ENCODE measurements around the gene ANKFN1.
"Not testable (repeated sequence)": the region's sequence is repeated elsewhere in the genome, so short reads cannot be mapped to it uniquely, and the experiment has no call there.

ANKFN1 gene

DNA sequence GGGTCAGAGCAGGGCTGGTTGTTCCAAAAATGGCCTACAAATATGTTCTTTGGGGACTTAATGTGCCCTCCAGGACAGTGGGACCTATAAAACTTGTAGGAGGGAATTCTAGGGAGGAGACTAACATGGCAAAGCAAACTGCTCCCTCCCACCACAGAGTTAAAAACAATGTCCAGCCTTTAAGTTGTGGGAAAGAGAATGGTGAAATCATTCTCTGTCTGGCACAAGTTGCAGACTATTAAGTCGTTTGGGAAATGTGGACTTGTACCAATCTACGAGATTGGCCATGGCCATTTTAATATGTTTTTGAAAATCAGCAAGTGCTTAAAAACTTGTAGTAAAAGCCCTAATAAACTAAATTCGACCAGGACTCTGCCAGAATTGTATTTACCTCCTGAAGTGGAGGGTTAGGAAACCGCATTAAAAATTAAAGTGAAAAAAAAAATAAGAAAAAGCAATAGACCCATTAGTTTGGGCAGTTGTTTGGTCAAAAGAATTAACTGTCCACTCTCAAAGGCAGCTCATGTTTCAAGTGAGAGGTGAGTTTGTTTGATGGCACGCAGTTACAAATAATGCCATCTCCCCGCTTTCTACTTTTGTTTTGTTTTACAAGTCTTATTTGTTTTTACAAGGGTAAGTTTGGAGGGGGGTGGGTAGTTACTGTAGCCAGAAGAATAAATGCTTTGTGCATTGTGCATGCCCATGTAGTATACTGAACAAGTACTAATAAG lies 32.4 kb downstream of the ANKFN1 start:
- no peak for DNase-seq

DNA sequence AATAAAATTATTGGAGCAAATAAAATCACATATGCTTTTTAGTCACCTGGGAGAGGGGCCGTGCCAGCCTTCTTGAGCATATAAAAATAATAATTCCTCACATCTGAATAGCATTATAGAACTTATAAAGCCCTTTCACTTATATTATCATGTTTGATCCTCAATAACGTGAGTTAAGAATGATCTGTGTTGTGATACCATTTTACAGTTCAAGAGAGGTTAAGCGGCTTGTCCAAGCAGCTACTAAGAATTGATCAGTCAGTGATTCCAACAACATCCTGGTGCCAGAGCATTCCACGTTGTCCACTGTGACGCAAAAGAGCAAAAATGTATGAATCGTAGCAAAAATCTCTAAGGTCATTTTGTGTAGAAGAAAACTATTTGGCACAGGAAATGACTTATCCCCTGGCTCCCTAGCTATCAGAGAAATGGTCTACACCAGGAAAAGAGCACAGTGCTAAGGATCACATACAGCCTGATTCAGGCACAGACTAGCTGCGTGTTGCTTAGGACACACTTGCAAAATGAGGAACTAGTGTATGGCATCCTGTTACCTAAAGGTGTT lies 33.0 kb downstream of the ANKFN1 start:
- DNase-seq, result no peak

DNA sequence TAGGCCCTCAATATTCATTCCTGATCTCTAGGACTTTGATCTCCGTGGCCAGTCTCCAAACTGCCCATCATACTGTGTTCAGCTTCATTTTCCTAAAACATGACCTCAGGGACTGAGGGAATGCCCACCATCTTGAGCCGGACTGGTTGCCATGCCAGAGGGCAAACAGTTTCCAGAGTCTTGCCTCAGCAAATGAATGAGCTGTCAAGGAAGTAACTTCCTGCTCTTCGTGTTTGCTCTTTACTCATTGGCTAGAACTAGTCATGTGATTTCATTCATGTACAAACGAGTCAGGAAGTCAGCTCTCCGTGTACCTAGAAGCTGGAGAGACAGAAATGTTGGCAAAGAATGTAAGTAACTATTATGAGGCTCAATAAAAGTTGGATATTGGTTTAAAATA lies 50.2 kb downstream of the ANKFN1 start:
- DNase-seq, result no peak

DNA sequence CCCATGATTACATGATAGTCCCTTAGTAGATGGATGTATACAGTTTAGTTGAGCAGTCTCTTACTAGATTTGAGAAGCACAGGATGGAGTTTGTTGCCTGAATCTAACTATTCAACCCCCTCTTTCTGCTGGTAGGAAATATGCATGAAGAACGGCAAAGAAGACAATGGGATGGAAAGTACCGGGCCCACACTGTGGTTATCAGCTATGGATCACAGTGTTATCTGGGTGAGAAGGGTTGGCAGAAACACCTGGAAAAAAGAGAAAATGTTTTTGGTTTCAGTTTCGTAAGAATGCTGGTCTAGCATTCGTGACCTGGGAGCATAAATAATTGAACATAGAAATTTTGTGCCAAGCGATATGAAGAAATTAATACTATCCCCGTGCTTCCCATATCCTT lies 53.1 kb downstream of the ANKFN1 start:
- DNase-seq, result no peak

DNA sequence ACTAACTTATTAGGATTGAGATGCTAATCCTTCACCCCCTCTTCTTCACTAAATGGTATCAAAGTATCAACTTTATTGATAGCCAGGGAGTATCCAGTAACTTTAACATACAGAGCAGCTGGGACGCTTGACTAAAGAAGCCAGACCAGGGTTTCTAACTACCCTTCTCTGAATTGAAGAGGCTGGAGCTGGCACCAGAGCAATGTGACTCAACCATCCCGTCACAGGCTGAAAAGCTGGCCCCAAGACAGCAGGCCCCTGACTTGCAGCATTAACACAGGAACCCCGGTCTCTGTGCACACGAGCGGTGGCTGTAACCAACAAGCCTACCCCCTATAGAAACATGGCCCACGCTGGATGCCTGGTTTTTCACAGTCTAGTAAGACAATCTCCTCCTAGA lies 59.8 kb downstream of the ANKFN1 start:
- DNase-seq, result no peak

DNA sequence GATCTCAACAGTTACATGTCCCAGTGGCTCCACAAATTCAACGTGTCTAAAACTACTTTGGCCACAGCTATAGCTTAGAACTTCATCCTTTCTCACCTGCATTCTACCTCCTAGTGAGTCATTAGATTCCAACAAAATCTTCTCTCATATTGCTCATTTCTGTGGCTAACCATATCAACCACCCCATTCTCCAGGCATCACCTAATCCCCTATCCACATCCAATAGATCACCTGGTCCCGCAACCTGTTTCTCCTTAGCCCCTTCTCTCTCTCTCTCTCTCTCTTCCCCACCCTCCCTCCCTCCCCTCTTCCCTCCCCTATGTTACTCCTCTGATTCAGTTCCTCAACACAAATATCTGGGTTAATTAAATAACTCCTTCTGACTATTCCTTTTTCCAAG lies 64.6 kb downstream of the ANKFN1 start:
- no peak for DNase-seq

DNA sequence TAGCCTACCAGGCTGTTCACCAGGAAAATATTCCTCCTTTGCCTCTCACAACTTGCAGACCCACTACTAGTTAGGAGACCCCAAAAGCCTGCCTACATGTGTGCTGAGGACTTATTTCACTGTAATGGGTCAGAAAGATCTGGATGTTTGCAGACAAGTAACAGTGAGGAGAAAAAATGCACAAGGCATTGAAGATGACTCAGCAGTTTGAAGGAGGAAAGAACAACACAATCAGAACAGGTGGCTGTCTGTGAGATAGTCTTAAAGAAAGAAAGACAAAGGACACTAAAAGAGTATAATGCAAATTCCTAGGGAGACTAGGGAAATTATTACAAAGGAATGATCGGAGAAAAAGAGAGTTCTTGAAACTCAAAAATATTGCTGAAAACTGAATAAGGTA lies 69.0 kb downstream of the ANKFN1 start:
- no peak for DNase-seq

DNA sequence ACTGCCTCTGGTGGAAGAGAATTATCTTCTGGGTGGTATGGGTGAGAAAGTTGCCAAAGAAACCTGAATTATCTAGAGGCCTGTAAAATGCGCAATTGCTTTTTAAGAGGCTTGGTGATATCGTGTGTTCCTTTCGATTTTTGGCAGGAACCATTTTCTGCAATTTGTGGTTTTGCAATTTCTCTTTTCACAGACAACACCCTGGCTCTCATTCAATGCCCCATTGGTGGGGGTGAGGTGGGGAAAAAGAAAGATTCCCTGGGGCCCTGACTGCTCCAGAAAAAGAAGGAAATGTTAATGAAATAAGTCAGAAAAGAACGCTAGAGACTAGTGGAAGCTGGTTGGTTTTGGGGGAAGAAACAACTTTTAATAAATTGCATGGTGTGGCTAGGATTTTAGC lies 77.4 kb downstream of the ANKFN1 start:
- DNase-seq, result no peak

DNA sequence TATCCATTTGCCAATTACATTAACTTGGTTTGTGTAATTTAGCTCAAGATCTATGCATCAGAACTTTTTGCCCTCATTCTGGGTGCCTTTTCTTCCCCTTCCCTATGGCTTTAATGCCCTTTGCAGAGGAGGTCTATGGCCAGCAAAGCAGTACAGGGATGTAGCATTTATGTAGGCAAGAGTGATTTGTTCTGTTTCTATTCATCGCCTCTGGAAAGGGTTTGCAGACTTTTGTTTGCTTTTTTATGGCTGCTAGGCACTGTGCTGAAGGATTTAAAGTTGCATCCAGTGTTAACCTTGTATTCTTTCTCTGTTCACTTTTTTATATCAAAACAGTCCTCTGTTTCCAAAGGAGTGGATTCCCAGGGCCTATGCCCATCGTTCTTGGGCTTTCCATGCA lies 78.0 kb downstream of the ANKFN1 start:
- DNase-seq, result no peak

DNA sequence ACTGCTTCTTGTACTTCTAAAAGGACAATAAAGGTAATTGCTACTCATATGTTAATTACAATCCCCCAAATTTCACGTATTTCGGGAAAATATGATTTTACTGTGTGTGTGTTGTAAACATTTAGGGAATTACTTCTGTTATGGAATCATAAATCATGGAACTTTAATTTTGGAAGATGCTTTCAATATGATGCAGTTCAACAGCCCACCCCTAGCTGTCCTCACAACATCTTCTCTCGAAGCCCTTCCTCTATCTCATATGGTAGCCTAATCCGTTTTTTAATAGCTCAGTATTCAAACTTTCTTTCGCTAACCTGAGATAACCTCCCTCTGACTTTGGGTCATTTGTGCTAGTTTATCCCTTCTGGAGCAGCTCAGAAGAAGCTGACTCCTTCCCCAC lies 78.4 kb downstream of the ANKFN1 start:
- no peak for DNase-seq

DNA sequence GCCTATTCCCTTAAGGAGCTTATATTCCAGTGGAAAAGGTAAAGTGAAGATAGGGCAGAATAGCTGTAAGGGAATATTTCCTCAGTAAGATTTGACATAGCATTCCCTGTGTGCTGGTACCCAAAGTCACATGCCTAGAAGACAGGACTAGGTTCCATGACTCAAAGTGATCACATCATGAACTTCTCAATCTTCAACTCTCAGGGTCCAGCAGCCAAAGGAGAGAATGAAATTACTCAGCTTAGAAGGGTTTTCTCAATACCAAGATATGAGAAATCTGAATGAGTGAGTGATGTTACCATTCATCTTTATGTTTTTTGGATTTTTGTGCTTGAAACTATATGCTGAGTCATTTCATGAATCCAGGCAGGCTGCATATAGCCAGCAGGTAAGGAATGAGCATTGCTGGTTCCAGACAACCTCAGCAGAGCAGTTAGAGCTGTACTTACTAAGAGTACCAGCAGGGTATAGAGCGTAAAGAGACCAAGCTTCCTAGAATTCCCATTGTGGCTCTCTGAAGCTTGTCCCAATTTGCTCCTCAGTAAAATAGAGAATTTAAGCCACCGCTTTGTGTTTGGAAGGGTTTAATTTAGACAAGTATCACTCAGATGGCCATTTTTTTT lies 91.1 kb downstream of the ANKFN1 start:
- DNase-seq, result no peak

DNA sequence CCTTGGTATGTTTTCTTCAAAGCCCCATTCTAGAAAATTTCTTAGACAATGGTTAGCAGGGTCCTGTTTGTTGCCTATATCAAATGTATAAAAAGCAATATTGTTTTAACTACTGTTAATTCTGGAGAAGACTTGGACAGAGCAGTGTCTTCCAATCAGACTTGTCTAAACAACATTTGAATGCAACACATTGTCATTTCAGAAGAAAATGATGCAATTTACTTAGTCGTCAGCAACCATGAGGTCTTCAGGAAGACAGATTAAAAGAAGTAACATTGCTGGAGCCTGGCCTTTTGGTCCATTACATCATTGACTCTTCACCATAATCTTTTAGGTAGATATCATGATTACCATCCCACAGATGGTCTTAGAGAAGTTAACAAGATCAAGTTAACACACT lies 94.5 kb downstream of the ANKFN1 start:
- no peak for DNase-seq

DNA sequence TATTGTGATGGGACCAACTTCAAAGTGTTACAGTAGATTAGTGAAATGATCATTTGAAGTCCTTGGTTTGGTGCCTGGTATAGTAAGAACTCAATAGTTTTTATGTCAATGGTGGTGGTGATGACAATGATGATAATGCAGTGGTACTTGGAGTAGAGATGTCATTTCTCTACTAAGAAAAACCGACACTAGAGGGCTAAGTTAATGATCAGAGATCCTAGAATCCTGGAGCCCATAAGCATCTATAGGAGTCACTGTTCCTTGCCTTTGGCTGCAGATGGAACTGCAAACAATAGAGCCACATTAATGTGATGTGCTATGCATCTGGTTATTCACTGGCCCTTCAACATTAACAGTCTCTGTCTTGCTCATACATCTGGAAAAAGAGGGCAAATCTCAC lies 103.8 kb downstream of the ANKFN1 start:
- no peak for DNase-seq

DNA sequence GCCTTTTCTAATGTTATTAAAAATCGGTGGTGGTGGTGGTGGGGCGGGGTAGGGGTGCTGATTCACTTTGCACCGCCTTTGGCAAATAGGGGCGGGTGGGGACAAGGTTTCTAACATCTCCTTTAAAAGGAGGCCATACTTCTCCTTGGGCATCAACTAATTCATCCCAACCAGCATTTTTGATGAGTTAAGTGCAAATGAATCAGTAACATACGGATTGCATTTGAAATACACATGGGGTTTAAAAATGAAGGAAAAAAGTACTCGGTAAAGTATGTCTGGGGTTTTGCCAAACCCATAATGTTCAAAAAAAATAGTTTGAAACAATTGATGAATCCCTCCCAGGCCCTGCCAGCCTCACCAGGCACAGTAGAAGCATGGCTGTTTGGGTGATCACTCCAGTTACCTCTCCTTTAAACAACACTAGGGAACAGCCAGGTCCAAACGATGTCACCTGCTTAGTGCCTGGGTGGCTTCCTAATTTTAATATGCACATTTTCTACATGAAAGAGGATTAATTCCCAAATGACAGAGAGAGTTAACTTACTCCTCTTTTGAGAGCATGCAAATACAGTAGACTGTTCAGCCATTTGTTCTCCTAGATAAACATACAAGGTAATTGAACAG lies 107.2 kb downstream of the ANKFN1 start:
- DNase-seq, result no peak

DNA sequence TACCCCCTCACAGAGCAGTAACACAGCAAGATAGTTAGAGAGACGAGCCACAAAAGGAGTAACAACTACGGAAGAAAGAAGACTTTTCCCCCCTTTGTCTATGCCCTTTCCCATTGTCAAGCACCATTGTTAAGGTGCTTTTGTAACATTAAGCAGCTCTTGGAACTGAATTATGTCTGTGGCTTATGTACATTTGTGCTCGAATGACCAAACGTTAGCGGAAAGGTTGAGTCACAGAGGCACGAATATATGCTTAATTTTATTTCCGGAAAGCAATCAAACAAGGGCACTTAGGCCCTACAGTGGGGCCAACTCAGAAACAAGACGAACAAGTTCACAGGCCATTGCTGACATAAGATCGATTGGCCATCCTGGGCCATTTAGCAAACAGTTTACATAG lies 109.5 kb downstream of the ANKFN1 start:
- no peak for DNase-seq

DNA sequence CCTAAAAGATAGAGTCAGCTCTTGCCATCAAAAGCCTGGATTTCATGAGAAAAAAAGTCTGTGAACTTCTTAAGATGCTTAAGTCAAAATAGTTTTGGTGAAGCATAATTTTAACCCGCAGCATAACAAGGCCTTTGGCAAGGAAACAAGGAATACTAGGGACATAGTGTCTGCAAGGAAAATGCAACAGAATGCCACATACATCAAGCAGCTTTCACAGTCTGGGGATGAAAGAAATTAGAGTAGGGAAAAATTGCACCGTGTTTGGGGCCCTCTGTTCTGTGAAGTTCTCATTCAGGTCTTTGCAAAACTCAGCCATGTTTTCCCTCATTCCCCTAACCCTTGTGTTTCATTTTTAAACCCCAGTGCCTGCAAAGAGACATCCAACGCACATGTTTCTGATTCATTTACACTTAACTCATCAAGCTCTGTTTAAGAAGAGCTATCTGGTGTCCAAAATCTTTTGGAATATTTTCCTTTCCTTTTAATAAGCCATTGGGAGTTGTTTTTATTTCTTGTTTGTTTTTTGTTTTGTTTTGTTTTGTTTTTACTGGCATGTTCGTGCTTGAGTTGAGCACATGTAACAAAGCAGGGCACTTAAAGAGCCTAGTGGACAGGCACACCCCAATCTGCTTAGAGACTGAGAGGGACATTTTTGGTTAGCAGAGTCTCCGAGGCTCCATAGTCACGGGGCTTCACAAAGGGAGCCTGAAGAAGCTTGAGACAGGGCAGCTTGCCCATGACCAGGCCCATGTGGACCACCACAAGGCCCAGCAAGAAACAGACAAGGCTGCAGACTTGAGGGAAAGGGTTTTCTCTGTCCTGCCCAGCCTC lies 116.5 kb downstream of the ANKFN1 start:
- DNase-seq, result no peak

DNA sequence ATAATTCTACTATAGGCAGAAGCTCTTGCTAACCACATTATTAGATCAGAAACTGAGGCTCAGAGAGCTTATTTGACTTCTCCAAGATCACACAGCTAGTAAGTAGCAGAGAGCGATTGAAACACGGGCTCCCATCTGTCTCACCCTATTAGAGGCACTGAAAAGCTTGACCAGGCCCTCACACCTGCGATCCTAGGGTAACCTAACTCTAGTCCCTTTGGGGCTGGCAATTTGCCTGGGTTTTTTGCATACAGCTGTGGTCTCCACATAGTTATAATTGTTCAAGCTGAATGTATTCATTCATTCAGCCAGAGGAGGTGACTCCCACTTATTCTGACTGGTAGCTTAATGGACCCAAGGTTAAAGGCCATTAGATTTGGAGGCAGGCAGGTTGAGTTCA lies 121.2 kb downstream of the ANKFN1 start:
- no peak for DNase-seq

DNA sequence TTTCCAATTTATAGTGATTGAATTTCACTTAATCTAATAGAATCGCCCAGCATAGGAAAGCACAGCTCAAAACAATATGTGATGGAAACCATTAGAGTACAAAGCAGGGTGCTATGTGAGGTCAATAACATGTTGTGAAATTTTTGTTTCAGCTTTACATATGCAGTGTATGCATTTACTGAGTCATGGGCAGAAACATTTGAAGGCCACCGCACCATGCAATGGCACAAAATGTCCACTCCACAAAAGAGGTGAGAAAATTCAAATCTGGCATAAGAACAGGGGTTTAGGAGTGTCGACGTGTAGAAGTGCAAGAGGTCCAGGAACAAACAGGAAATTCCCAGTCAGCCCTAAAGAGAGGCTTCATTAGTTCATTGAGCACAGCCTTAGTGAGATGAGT lies 131.2 kb downstream of the ANKFN1 start:
- DNase-seq, result no peak

DNA sequence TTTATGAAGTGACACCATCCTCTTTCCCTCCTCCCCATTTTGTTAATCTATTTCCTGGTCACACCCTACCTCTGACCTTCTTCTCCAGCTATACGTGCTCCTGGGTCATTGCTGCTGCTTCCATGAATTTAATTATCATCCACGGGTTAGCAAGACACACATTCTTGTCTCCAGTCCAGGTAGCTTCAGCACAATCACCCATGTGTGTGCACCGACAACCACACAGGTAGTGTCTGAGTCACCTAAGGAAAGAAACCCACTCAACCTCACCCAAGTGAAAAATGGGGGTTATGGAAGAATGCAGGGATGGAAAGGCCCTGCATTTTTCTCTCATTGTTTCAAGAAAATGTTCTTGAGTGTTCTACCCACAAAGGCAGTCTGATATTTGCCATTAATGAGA lies 135.5 kb downstream of the ANKFN1 start:
- not testable (repeated sequence) for DNase-seq

DNA sequence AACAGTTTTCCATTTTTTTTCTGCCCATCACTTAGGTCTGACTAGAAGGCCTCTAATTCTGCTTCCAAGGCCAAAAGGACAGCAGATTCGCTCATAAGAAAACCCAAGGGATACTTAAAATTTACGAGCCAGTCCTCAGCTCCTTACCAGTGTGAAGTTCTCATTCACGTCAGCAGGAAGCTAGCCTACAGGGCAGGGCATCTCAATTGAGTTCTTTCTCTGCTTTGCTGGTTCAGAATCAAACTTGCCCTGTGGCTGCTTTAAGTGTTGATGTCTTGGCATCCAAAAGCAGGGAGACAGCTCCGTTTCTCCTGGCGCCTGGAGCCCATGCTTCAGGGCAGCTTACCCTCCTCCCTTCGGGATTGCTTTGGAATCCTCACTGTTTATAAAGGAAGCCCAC lies 136.0 kb downstream of the ANKFN1 start:
- no peak for DNase-seq

DNA sequence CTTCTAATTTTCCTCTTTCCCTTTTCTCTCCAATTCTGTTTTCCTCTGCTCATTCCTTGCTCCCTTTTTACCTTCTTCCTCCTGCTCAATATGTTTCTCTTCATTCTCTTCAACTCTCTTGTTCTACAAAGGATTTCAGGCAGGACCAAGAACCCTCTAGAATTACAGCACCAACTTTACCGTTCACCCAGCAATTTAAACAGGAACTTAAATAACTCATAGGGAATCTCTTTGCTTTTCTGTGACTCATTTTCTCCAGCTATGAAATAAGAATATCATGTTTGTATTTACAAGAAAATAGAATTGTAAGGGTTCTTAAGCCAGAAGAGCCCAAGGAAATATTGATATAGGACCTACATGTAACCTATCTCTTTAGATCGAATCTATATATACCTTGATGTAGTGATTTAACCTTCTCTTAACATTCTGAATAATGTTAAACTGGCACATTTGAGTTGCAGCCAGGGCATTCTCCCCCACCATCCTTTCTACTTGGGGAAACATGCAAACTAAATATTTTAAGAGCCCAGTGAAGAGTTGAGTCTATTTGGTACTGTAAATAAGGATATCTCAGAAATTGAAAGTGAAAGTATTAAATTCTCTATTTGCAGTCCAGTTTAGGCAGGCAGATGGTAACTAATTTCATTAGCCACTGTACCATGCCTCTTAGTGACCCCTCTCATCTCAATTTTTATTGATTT lies 137.0 kb downstream of the ANKFN1 start:
- DNase-seq, result no peak

DNA sequence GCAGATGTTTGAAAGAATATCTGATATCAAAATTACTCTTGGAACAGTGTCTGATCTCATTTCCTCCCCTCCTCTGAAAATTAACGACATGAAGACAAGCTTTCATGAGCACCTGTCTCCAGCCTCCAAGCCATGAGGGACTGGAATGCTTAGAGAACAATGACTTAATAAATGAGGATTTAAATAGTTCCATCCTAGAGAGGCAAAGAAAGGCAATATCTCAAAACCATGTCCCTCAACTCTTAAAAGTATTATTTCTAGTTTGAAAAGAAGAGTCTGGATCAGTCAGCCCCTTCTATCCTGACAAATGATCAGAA lies 137.5 kb downstream of the ANKFN1 start:
- no peak for DNase-seq
